ENCODE results near the gene BRMS1.
A peak's percentile ranks its signal among the peaks of the same experiment; 100 is the strongest.

BRMS1 gene

DNA sequence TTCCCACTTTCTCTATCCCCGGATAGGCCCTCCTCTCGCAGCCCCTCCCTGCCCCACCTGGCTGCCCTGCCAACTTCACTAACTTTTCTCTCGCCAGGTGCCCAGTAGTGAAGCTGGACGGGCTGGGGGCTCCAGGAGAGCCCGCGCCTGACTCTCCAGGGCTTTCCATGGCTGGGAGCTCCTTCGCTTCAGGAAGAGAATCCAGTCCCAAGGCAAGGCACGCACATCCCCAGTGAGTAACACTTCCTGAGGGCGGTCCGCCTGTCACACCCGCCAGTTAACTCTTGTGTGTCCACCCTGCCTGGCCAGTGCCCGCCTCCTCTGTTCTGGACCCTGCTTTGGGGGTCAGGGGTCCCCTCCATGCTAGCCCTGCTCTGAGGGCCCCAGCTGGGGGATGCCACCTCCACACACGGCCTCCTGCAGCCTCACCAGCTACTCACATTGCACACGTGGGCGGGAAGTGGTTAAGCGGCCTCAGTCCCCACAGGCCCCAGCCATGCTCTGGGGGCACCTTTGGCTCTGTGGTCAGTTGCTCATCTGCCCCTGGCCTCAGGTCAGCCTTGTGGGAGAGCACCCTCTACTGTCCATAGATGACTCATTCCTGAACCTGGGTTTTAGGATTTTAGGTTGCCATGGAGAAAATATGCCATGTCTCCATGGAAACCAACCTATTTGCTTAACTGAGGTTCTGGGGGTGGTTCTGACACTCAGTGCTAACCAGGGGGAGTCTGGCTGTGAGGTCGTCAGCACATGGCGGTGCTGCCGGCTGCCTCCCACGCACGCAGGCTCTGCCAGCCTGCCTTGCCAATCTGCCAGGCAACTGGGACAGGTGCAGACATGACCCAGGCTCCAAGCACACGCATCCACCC, 8.4 kb downstream of the BRMS1 start, which contains the start of gene RIN1:
Gene RIN1 (minus strand): TSS at position 201 of the 869 bp plus-strand sequence. CDS start 32 bp downstream, at position 169.
- peak; percentile 96 to 97 for DNase-seq

DNA sequence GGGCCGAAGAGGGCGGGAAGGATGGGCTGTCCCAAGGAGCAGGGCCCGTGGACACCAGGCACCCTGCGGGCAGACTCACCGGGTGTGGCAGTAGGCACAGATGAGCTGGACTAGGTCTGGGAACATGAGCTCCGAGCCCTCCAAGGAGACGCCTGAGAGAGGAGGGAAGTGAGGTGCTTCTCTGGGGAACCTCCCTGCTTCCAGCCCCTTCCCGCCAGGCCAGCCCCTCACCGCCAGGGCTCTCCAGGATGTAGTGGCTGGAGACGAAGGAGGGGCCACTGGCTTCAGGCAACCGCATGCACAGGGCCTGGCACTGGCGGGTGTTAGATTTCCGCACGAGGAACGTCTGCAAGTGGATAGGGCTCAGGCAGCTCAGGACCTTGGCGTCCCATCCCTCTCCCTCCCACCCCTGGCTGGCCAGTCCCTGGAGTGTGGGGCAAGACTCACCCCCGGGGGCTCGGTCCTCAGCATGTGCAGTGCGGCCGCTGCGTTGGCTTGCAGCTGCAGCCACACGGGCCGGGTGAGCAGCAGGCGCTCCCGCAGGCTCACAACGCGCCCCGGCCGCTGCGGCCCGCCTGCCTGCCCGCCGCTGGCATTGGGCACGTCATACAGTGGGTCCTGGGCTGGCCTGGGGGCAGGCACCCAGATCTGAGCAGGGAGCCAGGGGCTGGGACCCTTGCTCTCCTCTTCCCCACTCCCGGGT, 9.2 kb downstream of the BRMS1 start:
- peak in 1 of 2 experiments; percentile 38 for DNase-seq

DNA sequence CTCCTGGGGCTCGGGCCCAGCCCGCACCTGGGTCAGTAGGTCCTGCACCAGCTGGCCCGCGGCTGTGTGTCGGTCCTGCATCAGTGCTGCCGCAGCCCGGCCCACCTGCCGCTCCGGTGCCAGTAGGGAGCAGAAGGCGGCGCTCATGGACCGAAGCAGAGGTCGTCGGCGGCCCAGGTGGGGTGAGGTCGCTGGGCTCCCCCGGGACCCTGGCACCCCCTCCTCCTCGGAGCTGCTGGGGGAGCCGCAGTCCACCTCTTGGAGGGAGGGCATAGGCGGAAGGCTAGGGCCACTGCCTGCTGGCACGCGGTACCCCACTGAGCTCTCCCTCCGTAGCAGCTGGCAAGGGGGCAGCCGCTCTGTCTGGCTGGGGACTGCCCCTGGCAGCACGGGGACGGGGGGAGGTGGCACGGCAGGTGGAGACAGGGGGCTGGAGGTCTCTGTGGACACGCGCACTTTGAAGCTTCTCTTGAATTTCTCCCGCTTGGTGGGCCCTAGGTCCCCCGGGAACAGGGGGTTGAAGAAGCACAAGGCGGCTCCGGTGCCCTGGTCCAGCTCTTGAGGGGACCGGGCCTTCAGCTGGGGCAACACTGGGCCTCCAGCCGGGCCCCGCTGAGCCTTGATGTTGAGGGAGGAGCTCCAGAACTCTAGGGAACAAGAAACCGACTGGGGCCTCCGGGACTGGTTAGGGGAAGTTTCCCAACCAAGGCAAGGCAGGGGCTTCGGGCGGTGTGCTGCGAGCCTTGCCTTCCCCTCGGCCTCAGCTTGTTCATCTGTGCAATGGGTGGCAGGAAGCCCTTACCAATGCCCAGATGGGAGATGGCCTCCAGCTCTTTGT, 10.1 kb downstream of the BRMS1 start:
- DNase-seq: no peak

DNA sequence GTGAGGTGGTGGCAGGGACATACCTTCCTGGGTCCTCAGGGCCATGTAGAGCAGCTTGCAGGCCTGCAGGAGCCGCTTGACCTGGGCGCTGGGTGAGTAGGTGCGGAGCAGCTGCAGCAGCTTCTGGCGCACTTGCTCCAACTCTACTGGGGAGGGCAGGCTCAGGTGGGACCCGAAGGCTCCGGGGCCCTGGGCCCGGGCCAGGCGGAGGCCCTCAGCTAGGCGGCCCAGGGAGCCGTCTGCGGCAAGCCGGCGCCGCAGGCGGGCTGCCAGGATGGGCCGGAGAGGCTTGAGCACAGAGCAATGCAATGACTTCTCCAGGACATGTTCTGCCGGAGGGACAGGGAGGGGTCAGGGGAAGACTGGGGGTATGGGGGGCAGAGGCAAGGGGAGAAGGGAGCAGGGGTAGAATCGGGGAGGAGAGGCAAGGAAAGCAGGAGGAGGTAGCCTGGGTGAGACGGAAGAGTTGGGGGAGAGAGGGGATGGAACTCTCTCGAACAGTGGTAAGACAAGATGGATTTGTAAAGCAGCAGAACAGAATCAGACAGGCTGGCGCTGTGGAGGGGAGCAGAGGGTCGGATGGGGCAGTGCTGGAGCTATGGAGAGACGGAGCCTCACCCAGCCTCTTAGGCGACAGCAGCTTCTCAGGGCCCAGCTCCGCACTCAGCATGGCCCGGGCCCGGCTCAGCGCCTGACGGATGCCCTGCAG, 10.9 kb downstream of the BRMS1 start:
- no peak for DNase-seq

DNA sequence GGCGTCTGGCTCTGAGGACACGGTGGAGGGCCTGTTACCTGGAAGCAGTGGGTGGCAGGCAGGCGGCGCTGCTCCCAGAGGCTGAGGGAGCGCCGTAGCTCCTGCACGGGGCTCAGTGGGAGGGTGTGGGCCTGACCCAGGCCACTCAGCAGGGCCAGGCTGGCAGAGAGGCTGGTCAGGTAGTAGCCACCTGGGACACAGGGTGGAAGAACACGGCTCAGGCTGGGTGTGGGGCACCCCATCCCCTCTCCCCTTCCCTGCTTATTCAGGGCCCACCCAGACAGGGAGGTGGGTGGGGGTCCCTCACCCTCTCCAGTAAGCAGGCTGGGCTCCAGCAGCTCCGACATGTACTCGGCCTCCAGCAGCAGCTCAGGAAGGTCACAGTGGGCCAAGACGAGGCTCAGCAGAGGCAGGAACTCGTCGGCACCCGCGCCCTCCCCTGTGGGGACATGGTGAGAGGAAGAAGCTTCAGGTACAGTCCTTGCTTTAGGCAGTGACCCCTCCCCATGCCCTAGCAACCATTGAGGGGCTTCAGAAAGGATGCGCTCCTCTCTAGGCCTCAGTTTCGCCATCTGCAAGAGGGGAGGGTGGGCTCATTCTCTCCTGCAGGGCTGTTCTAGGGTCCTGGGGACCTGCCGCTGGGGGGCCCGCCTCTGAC, 11.6 kb downstream of the BRMS1 start:
- DNase-seq: no peak

DNA sequence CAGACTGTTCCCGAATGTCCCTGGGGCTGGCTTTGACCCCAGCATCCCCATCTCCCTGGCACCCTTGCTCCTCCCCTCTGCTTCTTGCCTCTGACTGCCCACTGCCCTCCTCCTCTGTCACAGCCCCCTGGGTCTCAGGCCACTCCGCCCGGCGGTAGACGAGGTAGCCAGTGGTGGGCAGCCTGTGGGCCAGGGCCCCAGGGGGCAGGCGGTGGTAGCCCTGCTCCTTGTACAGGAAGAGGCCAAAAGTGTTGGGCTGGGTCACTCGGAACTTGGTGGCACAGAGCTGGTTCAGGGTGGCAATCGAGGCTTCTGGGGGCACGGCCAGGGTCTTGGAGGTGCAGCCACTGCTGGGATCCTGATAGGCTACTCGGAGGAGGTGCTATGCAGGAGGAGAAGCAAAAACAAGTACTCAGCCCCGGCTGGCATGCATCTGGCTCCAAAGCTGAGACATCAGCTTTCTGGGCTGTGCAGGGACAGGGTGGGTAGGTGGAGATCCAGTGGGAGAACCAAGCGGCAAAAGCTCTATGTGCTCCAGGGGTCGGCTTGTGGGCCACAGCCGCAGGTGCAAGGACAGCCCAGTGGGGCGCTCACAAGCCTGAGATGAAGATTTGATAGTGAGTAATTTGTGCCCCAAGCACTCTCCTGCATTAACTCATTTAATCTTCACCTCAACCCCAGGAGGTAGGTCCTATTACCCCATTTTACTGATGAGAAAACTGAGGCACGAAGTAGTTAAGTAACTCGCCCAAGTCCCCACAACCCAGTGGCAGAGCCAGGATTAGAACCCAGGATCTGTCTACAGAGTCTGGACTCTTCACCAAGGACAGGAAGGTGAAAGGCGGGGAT, 12.3 kb downstream of the BRMS1 start:
- DNase-seq: no peak

DNA sequence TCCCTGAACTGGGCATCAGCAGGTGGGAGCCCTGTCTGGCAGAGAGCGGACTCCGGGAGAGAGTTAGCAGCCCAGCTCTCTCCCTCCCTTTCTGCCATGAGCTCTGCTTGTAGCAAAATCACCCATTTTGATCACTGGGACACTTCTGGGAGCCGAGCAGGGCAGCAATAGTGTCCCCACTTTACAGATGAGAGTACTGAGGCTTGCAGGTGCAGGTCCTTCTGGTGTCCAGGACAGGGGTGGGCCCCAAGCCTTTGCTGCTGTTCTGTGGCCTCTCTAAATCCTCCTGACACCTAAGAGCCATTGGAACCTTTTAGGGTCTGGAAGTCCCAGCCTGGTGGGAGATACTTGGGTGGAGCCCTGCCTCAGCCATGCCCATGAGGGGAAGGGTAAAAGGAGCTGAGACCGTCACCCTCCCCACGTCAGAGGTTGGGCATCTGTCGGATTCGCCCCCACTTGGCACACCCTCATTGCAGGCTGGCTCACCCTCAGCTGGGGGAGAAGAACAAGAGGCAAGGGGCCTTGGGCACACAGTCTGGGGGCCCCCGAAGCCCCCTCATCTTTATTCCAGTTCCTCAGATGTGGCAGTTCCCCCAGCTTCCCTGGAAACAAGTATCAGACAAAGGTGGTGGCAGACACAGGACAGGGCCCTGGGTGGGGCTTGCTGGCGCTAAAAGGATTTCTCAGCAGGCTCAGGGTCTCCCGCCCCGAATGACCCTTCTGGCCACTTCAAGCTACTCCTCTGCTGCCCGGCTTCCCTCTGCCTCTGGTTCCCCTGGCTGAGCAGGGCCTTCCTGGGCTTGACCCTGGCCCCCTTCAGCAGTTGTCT, 13.1 kb downstream of the BRMS1 start:
- no peak for DNase-seq

DNA sequence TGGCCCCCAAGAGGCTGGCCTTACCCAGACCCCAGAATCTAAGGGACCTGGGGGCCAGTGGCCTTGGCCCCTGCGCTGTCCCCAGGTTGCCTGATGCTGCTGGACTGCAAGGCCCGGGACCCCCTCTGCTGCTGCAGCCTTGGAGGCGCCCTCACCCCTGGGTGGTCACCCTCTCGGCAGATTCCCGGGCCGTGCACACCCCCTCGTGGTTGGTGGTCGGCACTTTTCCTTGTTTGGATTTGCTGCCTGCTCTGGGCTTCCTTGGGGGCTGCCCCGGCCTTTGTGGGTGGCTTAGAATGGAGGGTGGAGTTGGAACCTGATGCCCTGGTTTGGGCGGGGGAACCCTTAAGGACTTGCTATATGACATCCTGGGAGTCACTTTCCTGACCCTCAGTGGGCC, 14.0 kb downstream of the BRMS1 start:
- DNase-seq: no peak

DNA sequence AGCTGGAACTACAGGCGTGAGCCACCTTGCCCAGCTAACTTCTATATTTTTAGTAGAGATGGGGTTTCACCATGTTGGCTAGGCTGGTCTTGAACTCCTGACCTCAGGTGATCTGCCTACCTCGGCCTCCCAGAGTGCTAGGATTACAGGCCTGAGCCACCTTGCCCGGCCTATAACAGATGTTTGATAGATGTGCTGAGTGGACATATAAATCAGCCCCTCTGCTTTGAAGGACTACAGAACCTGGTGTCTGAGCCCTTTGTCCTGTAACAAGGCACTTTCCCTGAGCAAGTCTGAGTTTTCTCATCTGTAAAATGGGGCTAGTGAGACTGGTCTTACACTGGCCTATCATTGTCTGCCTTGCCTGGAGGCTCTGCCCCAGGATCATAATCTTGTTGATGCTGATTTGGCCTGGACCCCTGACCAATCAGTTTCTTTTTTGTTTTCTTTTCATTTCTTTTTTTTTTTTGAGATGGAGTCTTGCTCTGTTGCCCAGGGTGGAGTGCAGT, 15.7 kb downstream of the BRMS1 start:
- no peak for DNase-seq

DNA sequence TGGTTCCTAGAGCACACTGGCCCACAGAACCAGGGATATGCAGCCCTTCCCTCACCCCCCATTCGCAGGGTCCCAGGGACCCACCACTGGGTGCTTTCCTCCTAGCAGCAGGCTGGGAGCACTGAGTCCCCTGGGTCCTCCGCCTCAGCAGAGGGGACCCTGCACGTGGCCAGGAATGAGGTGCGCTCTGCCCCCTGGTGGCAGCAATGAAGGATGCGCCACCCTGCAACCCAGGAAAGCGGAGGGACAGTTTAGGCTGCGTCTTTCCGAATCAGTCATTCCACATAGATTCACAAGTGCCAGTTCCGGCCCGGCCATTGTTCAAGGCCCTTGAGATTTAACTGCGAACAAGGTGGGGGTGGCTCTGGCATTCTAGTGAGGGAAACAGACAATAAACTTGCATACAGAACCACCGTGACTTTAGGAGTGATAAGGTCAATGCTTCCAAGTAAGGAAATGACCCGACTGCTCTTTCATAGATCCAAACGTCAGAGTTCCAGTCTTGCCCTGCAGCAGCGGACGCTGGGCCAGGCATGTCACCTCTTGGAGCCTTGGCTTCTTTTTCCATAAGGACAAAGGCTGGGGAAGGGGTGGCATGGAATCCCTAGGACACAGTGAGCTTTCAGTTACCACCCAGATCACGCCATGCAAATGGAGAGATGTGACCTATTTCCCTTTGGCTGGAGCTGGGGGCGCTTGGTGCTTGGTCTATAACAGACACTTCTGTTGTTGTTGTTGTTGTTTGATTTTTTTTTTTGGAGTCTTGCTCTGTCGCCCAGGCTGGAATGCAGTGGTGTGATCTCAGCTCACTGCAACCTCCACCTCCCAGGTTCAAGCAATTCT, 16.4 kb downstream of the BRMS1 start:
- peak; percentile 66 to 78 for DNase-seq

DNA sequence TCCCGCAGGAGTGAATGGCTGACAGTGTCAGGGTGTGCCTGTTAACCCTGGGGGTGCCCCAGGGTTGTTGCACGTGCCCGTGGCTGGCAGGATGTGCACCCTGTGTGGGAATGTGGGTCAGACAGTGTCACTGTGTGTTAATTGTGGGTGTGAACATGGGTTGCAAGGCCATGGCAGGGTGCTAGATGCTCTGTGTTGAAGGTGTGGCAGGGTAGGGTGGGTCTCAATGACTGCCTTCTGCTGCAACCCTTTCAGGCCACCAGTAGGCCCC, 16.9 kb downstream of the BRMS1 start:
- DNase-seq: no peak

DNA sequence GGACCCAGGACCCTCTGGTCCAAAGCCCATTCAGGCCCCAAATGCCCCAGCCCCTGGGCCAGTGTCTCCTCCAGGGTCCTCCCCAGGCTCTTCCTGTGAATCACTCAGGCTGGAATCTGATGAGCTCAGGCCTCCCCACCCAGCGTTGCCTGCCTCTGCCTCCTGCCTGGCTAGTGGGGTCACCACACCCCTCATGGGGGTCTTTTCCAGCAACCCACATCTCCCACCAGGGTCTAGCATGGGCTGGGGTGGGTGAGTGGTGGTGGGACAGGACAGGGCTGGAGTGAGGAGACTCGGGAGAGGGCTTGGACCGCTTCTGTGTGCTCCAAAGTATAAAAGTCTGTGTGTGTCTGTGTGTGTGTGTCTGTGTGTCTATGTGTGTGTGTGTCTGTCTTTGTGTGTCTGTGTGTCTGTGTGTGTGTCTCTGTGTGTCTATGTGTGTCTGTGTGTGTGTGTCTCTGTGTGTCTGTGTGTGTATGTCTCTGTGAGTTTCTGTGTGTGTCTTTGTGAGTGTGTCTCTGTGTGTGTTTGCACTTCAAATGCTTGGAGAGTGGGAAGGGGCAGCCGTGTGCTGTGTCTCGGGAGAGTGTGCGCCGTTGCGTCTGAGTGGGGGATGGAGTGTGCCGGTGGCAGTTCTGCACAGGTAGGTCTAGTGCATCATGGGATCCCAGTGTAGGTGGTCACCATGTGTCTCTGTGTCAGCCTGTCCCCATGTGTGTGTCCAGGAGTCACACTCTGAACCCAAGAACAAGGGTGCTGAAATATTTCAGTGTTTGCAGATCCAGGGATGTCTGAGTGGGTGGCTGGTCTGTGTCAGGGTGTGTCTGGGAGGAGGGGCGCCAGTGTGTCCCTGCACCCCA, 17.5 kb downstream of the BRMS1 start:
- peak in 1 of 2 experiments; percentile 22 for DNase-seq

DNA sequence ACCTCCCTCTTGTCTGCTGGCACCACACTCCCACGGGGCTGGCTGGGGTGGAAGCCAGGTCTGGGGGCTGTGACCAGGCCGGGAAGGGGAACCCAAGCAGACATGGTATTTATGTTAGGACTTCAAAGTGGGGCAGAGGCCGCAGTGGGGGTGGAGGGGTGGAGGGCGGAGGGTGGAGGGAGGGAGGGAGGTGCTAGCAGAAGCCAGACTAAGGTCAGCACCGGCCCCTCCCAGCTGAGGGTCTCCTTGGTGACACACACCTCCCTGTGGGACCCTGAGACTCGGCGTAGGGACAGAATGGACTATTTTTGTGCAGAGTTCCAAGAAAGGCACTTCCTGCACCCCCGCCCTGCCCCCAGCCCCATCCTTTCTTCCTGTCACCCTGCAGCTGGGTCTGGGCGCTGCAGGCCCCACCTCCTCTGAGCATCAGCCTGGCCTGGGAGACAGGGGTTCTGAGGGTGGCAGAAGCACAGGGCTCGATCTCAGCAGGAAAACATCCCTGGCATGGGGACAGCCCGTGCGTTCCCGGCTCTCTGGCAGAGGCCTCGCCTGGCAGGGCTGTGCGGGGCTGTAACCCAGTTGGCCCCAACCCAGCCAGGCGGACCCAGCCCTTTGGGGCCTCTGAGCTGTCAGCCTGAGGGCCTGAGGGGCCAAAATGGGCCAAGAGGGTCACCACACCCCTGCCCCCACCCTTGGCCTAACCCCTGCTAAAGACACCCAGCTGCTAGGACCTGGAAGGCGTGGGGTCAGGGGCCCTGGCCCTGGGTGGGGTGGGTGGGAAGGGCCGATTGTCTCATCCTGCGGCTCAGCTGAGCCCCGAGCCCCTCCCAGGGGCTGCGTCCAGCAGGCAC, 18.4 kb downstream of the BRMS1 start:
- peak in 1 of 2 experiments; percentile 31 for DNase-seq

DNA sequence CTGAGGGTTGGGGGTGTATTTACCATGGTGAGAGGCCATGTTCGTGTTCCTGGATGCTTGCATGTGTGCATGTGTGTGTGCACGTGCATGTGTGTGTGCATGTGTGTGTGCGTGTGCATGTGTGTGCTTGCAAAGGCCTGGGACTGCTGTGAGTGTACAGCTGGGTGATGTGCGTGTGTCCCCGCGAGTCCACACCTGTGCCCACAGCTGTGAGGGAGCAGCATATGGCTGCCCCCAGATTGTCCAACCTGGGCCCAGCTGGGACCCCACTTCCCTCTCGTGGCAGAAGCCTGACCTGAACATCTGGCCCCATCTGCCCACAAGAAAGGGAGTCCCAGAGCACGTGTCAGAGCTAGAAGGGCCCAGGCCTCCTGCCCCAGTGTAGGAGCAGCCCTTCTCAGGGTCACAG, 19.6 kb downstream of the BRMS1 start:
- no peak for DNase-seq

DNA sequence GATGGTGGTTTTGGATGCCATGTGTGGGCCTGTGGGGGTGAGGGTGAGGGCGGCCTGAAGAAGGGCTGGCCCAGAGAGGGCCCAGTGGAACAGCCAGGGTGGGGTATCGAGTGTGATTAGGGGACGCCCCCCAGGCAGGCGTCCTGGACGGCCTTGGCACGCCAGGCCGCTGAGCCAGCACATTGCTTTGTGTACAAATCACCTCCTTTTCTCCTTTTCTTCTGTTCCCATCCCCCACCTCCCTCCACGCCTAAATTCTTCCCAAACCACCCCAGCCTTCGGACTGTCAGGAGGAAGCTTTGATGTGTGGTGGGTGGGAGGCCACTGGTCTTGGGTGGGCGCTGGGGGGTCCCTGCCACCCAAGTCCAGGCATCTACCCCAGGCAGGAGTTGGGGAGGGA, 20.2 kb downstream of the BRMS1 start:
- DNase-seq: no peak

DNA sequence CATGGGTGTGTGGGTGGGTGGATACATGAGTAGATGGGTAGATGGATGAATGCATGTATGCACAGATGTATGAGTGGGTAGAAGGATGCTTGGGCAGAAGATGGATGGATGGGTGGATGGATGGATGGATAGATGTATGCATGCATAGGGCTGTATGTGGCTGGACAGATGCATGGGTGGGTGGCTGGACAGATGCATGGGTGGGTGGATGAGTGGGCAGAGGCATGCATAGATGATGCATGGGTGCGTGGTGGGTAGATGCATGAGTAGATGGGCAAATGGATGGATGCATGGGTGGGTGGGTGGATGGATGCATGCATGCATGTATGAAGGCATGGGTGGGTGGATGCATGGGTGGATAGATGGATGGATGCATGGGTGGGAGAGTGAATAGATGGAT, 21.2 kb downstream of the BRMS1 start:
- DNase-seq: no peak

Measured in SW 1271 (cell line).